Hepatic stellate cell (primary cell): Measurements from ENCODE around the gene ZNF512.

Experiments
- DNase-seq: peaks from one replicate; pipeline ENCODE4 v3.0.0; 2011; ENCODE audit warnings: low spot score

Gene ZNF512

DNA sequence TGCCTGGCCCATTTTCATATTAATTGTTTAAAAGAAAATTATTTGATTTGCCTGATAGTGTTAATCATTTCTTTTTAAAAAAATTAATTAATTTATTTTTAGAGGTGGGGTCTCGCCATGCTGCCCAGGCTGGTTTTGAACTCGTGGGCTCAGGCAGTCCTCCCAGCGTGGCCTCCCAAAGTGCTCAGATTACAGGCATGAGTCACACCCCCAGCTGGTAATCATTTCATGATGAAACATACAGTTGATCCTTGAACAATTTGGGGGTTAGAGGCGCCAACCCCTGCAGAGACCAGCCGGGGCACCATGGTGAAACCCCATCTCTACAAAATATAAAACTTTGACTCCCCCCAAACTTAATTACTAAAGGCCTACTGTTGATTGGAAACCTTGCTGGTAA is 53.9 kb downstream of the ZNF512 start:
- DNase-seq: no peak

DNA sequence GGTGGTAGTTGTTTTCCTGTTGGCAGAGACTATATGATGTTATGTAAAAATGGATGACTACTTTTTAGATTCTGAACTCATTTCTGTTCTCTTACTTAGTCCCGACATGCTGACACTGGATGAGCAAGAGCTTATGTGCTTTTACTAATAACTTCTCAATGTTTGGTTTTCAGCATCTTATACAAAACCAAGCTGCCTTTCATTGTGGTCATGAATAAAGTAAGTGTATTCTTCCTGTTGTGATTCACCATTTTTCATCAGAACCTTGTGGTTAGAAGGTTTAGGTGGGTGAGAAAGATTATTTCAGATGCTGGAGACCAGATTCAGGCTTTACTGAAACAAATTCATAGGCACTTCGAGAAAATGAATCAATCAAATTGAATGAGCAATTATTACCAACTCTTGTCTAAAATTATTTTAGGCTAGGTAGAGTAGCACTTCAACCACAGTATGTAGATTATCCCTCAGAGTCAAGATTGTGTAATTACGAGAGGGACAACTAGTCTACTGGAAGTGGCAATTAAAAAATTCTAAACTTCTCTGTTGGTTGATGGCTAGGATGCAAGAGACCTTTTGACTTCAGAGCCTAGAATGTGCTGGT is 55.3 kb downstream of the ZNF512 start:
- DNase-seq: no peak

DNA sequence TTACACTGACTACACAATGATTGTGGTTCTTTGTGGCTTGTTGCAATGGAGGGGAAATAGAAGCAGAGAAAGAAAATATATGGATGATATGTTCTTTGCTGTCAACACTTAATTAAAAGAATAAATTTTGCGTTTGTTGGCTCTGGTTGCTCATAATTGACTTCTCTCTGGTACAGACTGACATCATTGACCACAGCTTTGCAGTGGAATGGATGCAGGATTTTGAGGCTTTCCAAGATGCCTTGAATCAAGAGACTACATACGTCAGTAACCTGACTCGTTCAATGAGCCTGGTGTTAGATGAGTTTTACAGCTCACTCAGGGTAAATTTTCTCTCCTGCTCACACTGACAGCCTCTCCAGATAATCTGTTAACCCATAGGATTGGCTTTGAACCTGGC is 55.9 kb downstream of the ZNF512 start:
- DNase-seq: no peak

GRCh38 chr2:27640722-27641245 is 57.9 kb downstream of the ZNF512 start:
- no peak for DNase-seq

- no peak for DNase-seq
These were observed 62.4 kb downstream of the ZNF512 start for GRCh38 chr2:27645197-27645596.

- DNase-seq: no peak
These were observed 64.4 kb downstream of the ZNF512 start for GRCh38 chr2:27647289-27647688.

GRCh38 chr2:27647737-27648136 is 64.9 kb downstream of the ZNF512 start:
- no peak for DNase-seq

DNA sequence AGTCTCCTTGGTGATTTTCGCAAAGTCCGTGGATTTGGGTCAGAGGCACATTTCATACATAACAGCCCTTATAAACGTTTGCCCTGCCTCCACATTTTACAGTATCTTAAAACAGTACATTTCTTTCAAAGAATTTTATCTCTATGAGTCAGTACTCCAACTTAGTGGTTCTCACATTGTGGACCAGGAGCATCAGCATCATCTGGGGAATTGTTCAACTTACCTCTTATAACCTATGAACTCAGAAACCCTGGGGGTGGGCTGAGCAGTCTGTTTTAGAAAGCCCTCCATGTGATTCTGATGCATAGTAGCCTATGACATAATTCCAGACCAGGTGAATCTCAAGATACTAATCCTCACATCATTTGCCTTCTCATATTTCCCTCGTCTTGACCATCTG is 68.2 kb downstream of the ZNF512 start:
- DNase-seq: no peak

GRCh38 chr2:27652341-27652740 is 69.5 kb downstream of the ZNF512 start:
- no peak for DNase-seq

DNA sequence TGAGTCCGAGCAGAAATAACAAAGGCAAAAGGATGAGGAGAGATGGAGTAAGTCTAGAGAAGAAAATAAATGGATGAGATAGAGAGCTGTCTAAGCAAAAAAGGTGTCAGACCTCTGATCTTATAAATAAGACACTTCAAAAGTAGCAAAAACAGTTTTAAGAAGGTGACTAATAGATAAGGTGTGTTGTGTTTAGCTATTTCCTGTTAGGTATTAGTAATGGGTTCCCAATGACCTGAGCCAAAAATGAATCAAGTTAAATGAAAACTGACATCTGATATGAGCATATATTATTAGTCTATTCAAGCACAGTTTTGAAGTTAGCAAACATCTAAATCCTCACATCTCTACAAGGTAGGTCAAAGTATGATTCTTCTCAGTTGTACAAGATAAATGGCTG is 69.9 kb downstream of the ZNF512 start:
- no peak for DNase-seq

- no peak for DNase-seq
These were observed 70.6 kb downstream of the ZNF512 start for GRCh38 chr2:27653397-27653796.

- DNase-seq: no peak
These were observed 72.5 kb downstream of the ZNF512 start for GRCh38 chr2:27655155-27655951.

- DNase-seq: no peak
These were observed 78.5 kb downstream of the ZNF512 start for GRCh38 chr2:27661371-27661770.

- peak; percentile 72 for DNase-seq
These were observed 80.7 kb downstream of the ZNF512 start, which contains the start of the genes SLC4A1AP and SUPT7L for GRCh38 chr2:27663285-27664153. TSS of gene SLC4A1AP (plus strand) at chr2:27663889. CDS start at chr2:27663915, 26 bp downstream. TSS of gene SUPT7L (minus strand) at chr2:27663614. CDS start at chr2:27662192, 1,422 bp downstream.

DNA sequence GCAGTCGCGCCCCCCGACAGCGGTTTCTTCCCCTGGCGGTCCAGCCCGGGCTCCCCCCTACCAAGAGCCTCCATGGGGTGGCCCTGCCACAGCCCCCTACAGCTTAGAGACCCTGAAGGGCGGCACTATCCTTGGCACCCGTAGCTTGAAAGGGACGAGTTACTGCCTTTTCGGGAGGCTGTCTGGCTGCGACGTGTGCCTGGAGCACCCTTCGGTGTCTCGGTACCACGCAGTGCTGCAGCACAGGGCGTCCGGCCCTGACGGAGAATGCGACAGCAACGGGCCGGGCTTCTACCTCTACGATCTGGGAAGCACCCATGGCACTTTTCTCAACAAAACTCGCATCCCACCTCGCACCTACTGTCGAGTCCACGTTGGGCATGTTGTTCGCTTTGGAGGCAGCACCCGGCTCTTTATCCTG is 81.3 kb downstream of the ZNF512 start:
- DNase-seq: peak; percentile 14

DNA sequence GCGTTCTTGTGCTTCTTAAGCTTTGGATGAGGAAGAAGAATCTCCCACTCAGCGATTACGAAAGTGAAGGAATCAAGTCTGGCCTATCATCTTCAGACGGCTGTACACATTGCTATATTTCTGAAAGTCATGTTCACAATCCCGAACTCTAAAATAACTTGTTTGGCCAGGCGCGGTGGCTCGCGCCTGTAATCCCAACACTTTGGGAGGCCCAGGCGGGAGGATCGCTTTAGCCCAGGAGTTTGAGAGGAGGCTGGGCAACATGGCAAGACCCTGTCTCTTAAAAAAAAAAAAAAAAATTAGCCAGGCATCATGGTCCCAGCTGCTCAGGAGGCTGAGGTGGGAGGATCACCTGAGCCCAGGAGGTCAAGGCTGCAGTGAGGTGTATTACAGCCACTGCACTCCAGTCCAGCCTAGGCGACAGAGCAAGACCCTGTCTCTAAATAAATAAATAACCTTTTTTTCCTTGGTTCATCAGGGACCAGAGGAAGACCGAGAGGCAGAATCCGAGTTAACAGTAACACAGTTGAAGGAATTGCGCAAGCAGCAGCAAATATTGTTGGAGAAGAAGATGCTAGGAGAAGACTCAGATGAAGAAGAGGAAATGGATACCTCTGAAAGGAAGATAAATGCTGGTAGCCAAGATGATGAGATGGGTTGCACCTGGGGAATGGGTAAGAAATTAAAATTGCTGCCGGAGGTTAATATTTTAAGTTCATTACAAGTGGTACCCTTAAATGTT is 82.0 kb downstream of the ZNF512 start:
- DNase-seq: no peak

DNA sequence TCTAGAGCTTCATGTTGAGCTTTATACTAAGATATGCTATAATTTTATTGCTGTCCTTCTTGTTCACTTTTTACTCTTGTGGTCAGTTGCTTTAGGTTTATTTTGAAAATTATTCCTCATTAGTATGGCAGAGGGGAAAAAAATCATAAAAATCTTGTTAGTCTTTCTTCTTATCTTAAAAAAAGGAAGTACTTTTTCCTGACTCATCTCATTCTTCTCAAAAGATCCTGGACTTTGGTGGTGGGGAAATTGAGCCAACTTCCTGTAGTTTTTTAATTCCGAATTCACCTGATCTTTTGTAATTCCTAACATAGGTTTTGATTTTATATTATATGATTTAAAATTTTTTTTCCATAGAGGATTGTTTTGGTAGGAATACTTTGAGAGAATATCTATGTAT is 84.6 kb downstream of the ZNF512 start:
- DNase-seq: no peak

- DNase-seq: no peak
These were observed 88.4 kb downstream of the ZNF512 start for GRCh38 chr2:27671235-27671634.
